HepG2 (cell line): ENCODE measurements around the gene NUSAP1. TPM values are rescaled to one million over a fixed set of nuclear protein-coding genes. Genes with fewer than 3 reads are reported as not detected.
"Not testable (repeated sequence)": the region's sequence is repeated elsewhere in the genome, so short reads cannot be mapped to it uniquely, and the experiment has no call there.

Experiments
- ATAC-seq: fragments of 200-7000 bp; cut with Tn5 transposase; 3 replicates; pipeline ENCODE4 v1.9.1; 2020; ENCODE audit warnings: mild to moderate bottlenecking, moderate library complexity
- BruUV-seq: library from RNA; stranded (reverse); fragments of 400-500 nt; replicated peaks from 2 replicates; lab custom pipeline; 2021; lab: Mats Ljungman, UMichigan
- CTCF ChIA-PET: fragments of 300-600 bp; formaldehyde crosslinking; extraction: SDS; loops from one replicate; lab custom pipeline; 2021; ENCODE audit warnings: low total read pairs, inconsistent platforms, low intra/inter-chr PET ratio; lab: Yijun Ruan, JAX
- POLR2A ChIA-PET: fragments of 350-600 bp; sonication (Branson Sonifier 250); formaldehyde crosslinking; loops from one replicate; lab custom pipeline; 2020; ENCODE audit warnings: antibody characterized with exemption, inconsistent platforms; lab: Yijun Ruan, JAX
- DNase-seq: peaks from one replicate; pipeline ENCODE4 v3.0.0-alpha.2; 2015; ENCODE audit warnings: low spot score
- FAIRE-seq: peaks from 3 replicates; lab custom pipeline; 2011; peaks lifted over from hg19 to GRCh38; lab: Jason Lieb, UNC
- H2AFZ ChIP-seq: one replicate; pipeline ENCODE4 v1.6.1; 2011; ENCODE audit warnings: low read length, inconsistent platforms
- H3K27ac ChIP-seq: fragments of 300-600 bp; 3 replicates; pipeline ENCODE4 v1.8.0; 2011; ENCODE audit warnings: mixed run types, mild to moderate bottlenecking, mixed read lengths, low read length, inconsistent platforms; ENCODE audit not compliant: insufficient read depth; ENCODE audit errors: extremely low read length
- H3K27me3 ChIP-seq, 2 experiments: fragments of 200-600 bp in 1 of 2; 2 replicates in 1 of 2; 3 replicates in 1 of 2; pipeline versions ENCODE4 v1.6.0 to v1.8.0; 2011; ENCODE audit warnings: low read length in 2 of 2, mild to moderate bottlenecking in 2 of 2, moderate library complexity in 2 of 2, inconsistent platforms in 1 of 2; ENCODE audit not compliant: insufficient read depth in 2 of 2, control insufficient read depth in 1 of 2
- H3K36me3 ChIP-seq, 2 experiments: fragments of 200-600 bp in 1 of 2; replicated peaks in 1 of 2; 2 replicates in 1 of 2; 3 replicates in 1 of 2; pipeline versions ENCODE4 v1.5.1 to v1.8.0; 2011; ENCODE audit warnings: low read length in 2 of 2, inconsistent platforms in 1 of 2; ENCODE audit not compliant: insufficient read depth in 2 of 2, control insufficient read depth in 1 of 2
- H3K4me1 ChIP-seq: 2 replicates; pipeline ENCODE4 v1.5.1; 2012; ENCODE audit warnings: low read length, inconsistent platforms; ENCODE audit not compliant: insufficient read depth
- H3K4me2 ChIP-seq: 2 replicates; pipeline ENCODE4 v1.6.0; 2011; ENCODE audit warnings: low read depth, low read length, inconsistent platforms
- H3K4me3 ChIP-seq, 3 experiments: fragments of 200-600 bp in 1 of 3; sonication (generic), shearing (Covaris generic) in 1 of 3; replicated peaks in 1 of 3; 2 replicates each; pipeline ENCODE4 v1.5.1; 2011 to 2016; ENCODE audit warnings: low read length in 3 of 3, inconsistent platforms in 2 of 3, low read depth in 2 of 3, mild to moderate bottlenecking in 2 of 3, control low read depth in 1 of 3, mixed read lengths in 1 of 3; ENCODE audit not compliant: insufficient read depth in 1 of 3
- H3K79me2 ChIP-seq: one replicate; pipeline ENCODE4 v1.6.1; 2011; ENCODE audit warnings: low read length, inconsistent platforms; ENCODE audit not compliant: insufficient read depth
- H3K9ac ChIP-seq: 2 replicates; pipeline ENCODE4 v1.6.0; 2011; ENCODE audit warnings: mild to moderate bottlenecking, low read depth, low read length, inconsistent platforms; ENCODE audit not compliant: insufficient read depth
- H3K9me3 ChIP-seq: 2 replicates; pipeline ENCODE4 v1.5.1; 2012; ENCODE audit warnings: mild to moderate bottlenecking, low read length
- H4K20me1 ChIP-seq: 2 replicates; pipeline ENCODE4 v1.6.0; 2011; ENCODE audit warnings: inconsistent platforms, mild to moderate bottlenecking, low read length, moderate library complexity; ENCODE audit not compliant: insufficient read depth
- THAP9 ChIP-seq: sonication (generic); formaldehyde crosslinking; IDR thresholded peaks from 2 replicates; pipeline ENCODE4; 2020; ENCODE audit warnings: missing genetic modification reagents, mild to moderate bottlenecking, borderline replicate concordance
- ZXDC ChIP-seq: sonication (generic); formaldehyde crosslinking; IDR thresholded peaks from 2 replicates; pipeline ENCODE4 v1.5.0; 2020; ENCODE audit warnings: mild to moderate bottlenecking, missing genetic modification reagents
- WGBS: methylation state at CpG from one replicate; pipeline ENCODE4 v1.1.6; 2017; ENCODE audit warnings: low lambda C conversion rate; 5-methylcytosine and 5-hydroxymethylcytosine counted together
- in situ Hi-C: cut with HindIII; loops from 2 replicates; pipeline ENCODE4 v1.10.0; 2017; ENCODE audit warnings: low pct_unique_long_range_greater_than_20kb; ENCODE audit not compliant: extremely low pct_ligation_motif_present
- intact Hi-C: fragments of 100-400 bp; cut with micrococcal nuclease; formaldehyde crosslinking; loops from one replicate; pipeline ENCODE4 v1.10.0; 2022; ENCODE audit not compliant: unreplicated experiment
- polyA plus RNA-seq, 8 experiments: library from polyadenylated mRNA; depleted of rRNA in 3 of 8; stranded (reverse) in 7 of 8; unstranded in 1 of 8; fragments of >200 nt; fragmentation: Illumina TruSeq in 4 of 8; extraction: Trizol in 4 of 8; gene quantifications; 2 replicates each; pipeline versions ENCODE4 v1.2.1 to v1.2.3, GENCODE V29; 2011 to 2016; ENCODE audit warnings: low read depth in 4 of 8, missing spikeins in 1 of 8, mixed read lengths in 1 of 8; ENCODE audit not compliant: insufficient read depth in 1 of 8
- total RNA-seq, 5 experiments: library from RNA; depleted of rRNA; stranded (reverse); fragments of >200 nt; fragmentation: Illumina TruSeq; extraction: Trizol; gene quantifications; 2 replicates each; pipeline ENCODE4 v1.2.3, GENCODE V29; 2016; ENCODE audit warnings: low read depth in 1 of 5

The NUSAP1 gene
- total and polyA plus RNA-seq, 2 of the 13 experiments (the other 11 are each of a cell fraction or from before 2014, with no cell fraction given): 59.5 to 106 TPM

- TF ChIP-seq ZXDC (CRISPR knock-in tag): no peak
- TF ChIP-seq THAP9 (CRISPR knock-in tag): no peak
- TF ChIP-seq, all 625 proteins: peak for 0
These were observed 23.3 kb upstream of the NUSAP1 start (continued) for GRCh38 chr15:41309226-41309905.

- in situ Hi-C loops, BruUV-seq, ATAC-seq, H3K79me2 ChIP-seq, H3K36me3 ChIP-seq, H3K9me3 ChIP-seq, DNase-seq, H3K27ac ChIP-seq, H3K4me2 ChIP-seq, H3K27me3 ChIP-seq, CTCF ChIA-PET, H2AFZ ChIP-seq, H3K4me3 ChIP-seq, POLR2A ChIA-PET, intact Hi-C loops, H4K20me1 ChIP-seq, H3K9ac ChIP-seq, FAIRE-seq, H3K4me1 ChIP-seq: not testable (repeated sequence)
- WGBS: 97% methylated on average over 19 of the region's 39 CpGs
These were observed 11.8 kb upstream of the NUSAP1 start for GRCh38 chr15:41320805-41321330.
